Ishikawa (cell line): Measurements from ENCODE around the gene RARS2.

ENCODE experiments used
- CEBPB ChIP-seq: IDR thresholded peaks from 2 replicates; pipeline ENCODE4 v1.6.1; 2012
- CREB1 ChIP-seq: IDR thresholded peaks from 2 replicates; pipeline ENCODE4 v1.6.1; 2012; ENCODE audit warnings: low read depth
- EGR1 ChIP-seq: IDR thresholded peaks from 2 replicates; pipeline ENCODE4 v1.6.1; 2012
- EP300 ChIP-seq: IDR thresholded peaks from 2 replicates; pipeline ENCODE4 v1.6.1; 2012; ENCODE audit warnings: borderline replicate concordance
- FOXM1 ChIP-seq: IDR thresholded peaks from 2 replicates; pipeline ENCODE4 v1.6.1; 2012; ENCODE audit warnings: low read depth, borderline replicate concordance
- MAX ChIP-seq: IDR thresholded peaks from 2 replicates; pipeline ENCODE4 v1.6.1; 2012
- NFIC ChIP-seq: IDR thresholded peaks from 2 replicates; pipeline ENCODE4 v1.6.1; 2012
- RAD21 ChIP-seq: IDR thresholded peaks from 2 replicates; pipeline ENCODE4 v1.6.1; 2012; ENCODE audit warnings: low read depth
- REST ChIP-seq: IDR thresholded peaks from 2 replicates; pipeline ENCODE4 v1.6.1; 2012; ENCODE audit warnings: low read depth, mild to moderate bottlenecking
- TAF1 ChIP-seq: IDR thresholded peaks from 2 replicates; pipeline ENCODE4 v1.6.1; 2012; ENCODE audit warnings: low read depth, mild to moderate bottlenecking
- TCF12 ChIP-seq: IDR thresholded peaks from 2 replicates; pipeline ENCODE4 v1.6.1; 2012; ENCODE audit warnings: low read depth
- TEAD4 ChIP-seq: IDR thresholded peaks from 2 replicates; pipeline ENCODE4 v1.6.1; 2012
- USF1 ChIP-seq: IDR thresholded peaks from 2 replicates; pipeline ENCODE4 v1.6.1; 2012
- YY1 ChIP-seq: IDR thresholded peaks from 2 replicates; pipeline ENCODE4 v1.6.1; 2012; ENCODE audit warnings: low read depth
- ZBTB7A ChIP-seq: IDR thresholded peaks from 2 replicates; pipeline ENCODE4 v1.6.1; 2012; ENCODE audit warnings: low read depth

RARS2 gene

GRCh38 chr6:87572883-87573282 lies 16.9 kb downstream of the RARS2 start:
- TF ChIP-seq CREB1 (no peak), REST (no peak), CEBPB (no peak), MAX (no peak), ZBTB7A (no peak), FOXM1 (no peak)

GRCh38 chr6:87572021-87572420 lies 17.8 kb downstream of the RARS2 start:
- TF ChIP-seq FOXM1 (no peak), CREB1 (no peak), TEAD4 (no peak), ZBTB7A (no peak), EP300 (no peak), TCF12 (no peak), EGR1 (no peak), YY1 (no peak), TAF1 (no peak), RAD21 (no peak), REST (no peak), CEBPB (no peak)

GRCh38 chr6:87561017-87561416 lies 28.8 kb downstream of the RARS2 start:
- no peak for TF ChIP-seq EP300

GRCh38 chr6:87558446-87558845 lies 31.3 kb downstream of the RARS2 start:
- no peak for TF ChIP-seq FOXM1
- TF ChIP-seq REST: no peak
- TF ChIP-seq TAF1: no peak

GRCh38 chr6:87555506-87555905 lies 34.3 kb downstream of the RARS2 start:
- TF ChIP-seq TAF1 (no peak), RAD21 (no peak), CREB1 (no peak), NFIC (no peak)

- TF ChIP-seq EP300 (no peak), TEAD4 (no peak), TAF1 (no peak), RAD21 (no peak), FOXM1 (no peak), ZBTB7A (no peak), EGR1 (no peak), CREB1 (no peak), USF1 (no peak), NFIC (no peak), CEBPB (no peak), TCF12 (no peak), YY1 (no peak)
These were observed 36.5 kb downstream of the RARS2 start for GRCh38 chr6:87553159-87553765.
